HEK293 (cell line): ENCODE measurements around the gene CRABP2.
A peak's percentile ranks its signal among the peaks of the same experiment; 100 is the strongest.

Experiments used
- ATF2 ChIP-seq: fragments of 450-650 bp; formaldehyde crosslinking; IDR thresholded peaks from 2 replicates; pipeline ENCODE4 v1.5.1; 2016; ENCODE audit warnings: missing biosample characterization, missing genetic modification characterization, low read depth
- BCL6B ChIP-seq: fragments of 450-650 bp; formaldehyde crosslinking; IDR thresholded peaks from 2 replicates; pipeline ENCODE4 v1.5.1; 2017; ENCODE audit warnings: missing biosample characterization, missing genetic modification characterization
- GLI4 ChIP-seq: fragments of 450-650 bp; formaldehyde crosslinking; IDR thresholded peaks from 2 replicates; pipeline ENCODE4 v1.5.1; 2016; ENCODE audit warnings: missing biosample characterization, missing genetic modification characterization
- KLF10 ChIP-seq: fragments of 450-650 bp; IDR thresholded peaks from 2 replicates; pipeline ENCODE4 v1.5.1; 2018; ENCODE audit warnings: missing biosample characterization, mild to moderate bottlenecking, missing genetic modification characterization
- KLF7 ChIP-seq: fragments of 450-650 bp; formaldehyde crosslinking; IDR thresholded peaks from 2 replicates; pipeline ENCODE4 v1.5.1; 2016; ENCODE audit warnings: missing biosample characterization, missing genetic modification characterization, borderline replicate concordance
- OVOL3 ChIP-seq: fragments of 450-650 bp; formaldehyde crosslinking; IDR thresholded peaks from 2 replicates; pipeline ENCODE4 v1.5.1; 2016; ENCODE audit warnings: missing biosample characterization, missing genetic modification characterization
- PRDM1 ChIP-seq: fragments of 450-650 bp; formaldehyde crosslinking; IDR thresholded peaks from 2 replicates; pipeline ENCODE4; 2016; ENCODE audit warnings: missing biosample characterization, missing genetic modification characterization
- RBAK ChIP-seq: fragments of 450-650 bp; formaldehyde crosslinking; IDR thresholded peaks from 2 replicates; pipeline ENCODE4 v1.5.1; 2016; ENCODE audit warnings: missing biosample characterization, missing genetic modification characterization
- TRIM28 ChIP-seq: IDR thresholded peaks from 2 replicates; pipeline ENCODE4 v1.6.1; 2011; ENCODE audit warnings: low read length, control low read depth, borderline replicate concordance
- WT1 ChIP-seq: fragments of 450-650 bp; formaldehyde crosslinking; IDR thresholded peaks from 2 replicates; pipeline ENCODE4 v1.5.1; 2016; ENCODE audit warnings: missing biosample characterization, missing genetic modification characterization
- ZBTB21 ChIP-seq: fragments of 450-650 bp; formaldehyde crosslinking; IDR thresholded peaks from 2 replicates; pipeline ENCODE4 v1.5.1; 2017; ENCODE audit warnings: missing biosample characterization, missing genetic modification characterization
- ZBTB8A ChIP-seq: fragments of 450-650 bp; formaldehyde crosslinking; IDR thresholded peaks from 2 replicates; pipeline ENCODE4 v1.5.1; 2016; ENCODE audit warnings: missing biosample characterization, missing genetic modification characterization
- ZNF133 ChIP-seq: fragments of 450-650 bp; formaldehyde crosslinking; IDR thresholded peaks from 2 replicates; pipeline ENCODE4 v1.5.1; 2016; ENCODE audit warnings: missing biosample characterization, missing genetic modification characterization
- ZNF169 ChIP-seq: fragments of 450-650 bp; formaldehyde crosslinking; IDR thresholded peaks from 2 replicates; pipeline ENCODE4 v1.5.1; 2016; ENCODE audit warnings: missing biosample characterization, missing genetic modification characterization
- ZNF184 ChIP-seq: fragments of 450-650 bp; IDR thresholded peaks from 2 replicates; pipeline ENCODE4 v1.5.1; 2018; ENCODE audit warnings: missing biosample characterization, mild to moderate bottlenecking, missing genetic modification characterization
- ZNF24 ChIP-seq: fragments of 450-650 bp; formaldehyde crosslinking; IDR thresholded peaks from 2 replicates; pipeline ENCODE4 v1.5.1; 2016; ENCODE audit warnings: missing biosample characterization, missing genetic modification characterization
- ZNF302 ChIP-seq: fragments of 450-650 bp; formaldehyde crosslinking; IDR thresholded peaks from 2 replicates; pipeline ENCODE4 v1.5.1; 2016; ENCODE audit warnings: missing biosample characterization, missing genetic modification characterization, low read depth
- ZNF311 ChIP-seq: fragments of 450-650 bp; formaldehyde crosslinking; IDR thresholded peaks from 2 replicates; pipeline ENCODE4 v1.5.1; 2017; ENCODE audit warnings: missing biosample characterization, missing genetic modification characterization, borderline replicate concordance
- ZNF501 ChIP-seq: fragments of 450-650 bp; formaldehyde crosslinking; IDR thresholded peaks from 2 replicates; pipeline ENCODE4 v1.5.1; 2016; ENCODE audit warnings: missing biosample characterization, missing genetic modification characterization
- ZNF555 ChIP-seq: fragments of 450-650 bp; formaldehyde crosslinking; conservative IDR thresholded peaks from 2 replicates; pipeline ENCODE4 v1.5.1; 2017; ENCODE audit warnings: missing biosample characterization, mild to moderate bottlenecking, missing genetic modification characterization, inconsistent platforms
- ZNF560 ChIP-seq: fragments of 450-650 bp; formaldehyde crosslinking; IDR thresholded peaks from 2 replicates; pipeline ENCODE4 v1.5.1; 2017; ENCODE audit warnings: missing biosample characterization, missing genetic modification characterization, borderline replicate concordance
- ZNF639 ChIP-seq: fragments of 450-650 bp; formaldehyde crosslinking; IDR thresholded peaks from 2 replicates; pipeline ENCODE4 v1.5.1; 2016; ENCODE audit warnings: missing biosample characterization, missing genetic modification characterization
- ZNF677 ChIP-seq: fragments of 450-650 bp; IDR thresholded peaks from 2 replicates; pipeline ENCODE4 v1.5.0; 2018; ENCODE audit warnings: missing biosample characterization, mild to moderate bottlenecking, missing genetic modification characterization, moderate library complexity
- ZNF785 ChIP-seq: fragments of 450-650 bp; formaldehyde crosslinking; IDR thresholded peaks from 2 replicates; pipeline ENCODE4 v1.5.1; 2016; ENCODE audit warnings: missing biosample characterization, missing genetic modification characterization
- ZSCAN23 ChIP-seq: fragments of 450-650 bp; formaldehyde crosslinking; IDR thresholded peaks from 2 replicates; pipeline ENCODE4 v1.5.1; 2016; ENCODE audit warnings: missing biosample characterization, missing genetic modification characterization
- TF ChIP-seq, protein P1 (sequence below): fragments of 450-650 bp; formaldehyde crosslinking; IDR thresholded peaks from 2 replicates; pipeline ENCODE4 v1.5.1; 2016; ENCODE audit warnings: missing biosample characterization, missing genetic modification characterization
- TF ChIP-seq, protein P2 (sequence below): fragments of 450-650 bp; formaldehyde crosslinking; IDR thresholded peaks from 2 replicates; pipeline ENCODE4 v1.5.1; 2016; ENCODE audit warnings: missing biosample characterization, missing genetic modification characterization
- TF ChIP-seq, protein P3 (sequence below): IDR thresholded peaks from 2 replicates; pipeline ENCODE4 v1.6.1; 2011; ENCODE audit warnings: mild to moderate bottlenecking, low read depth, low read length, borderline replicate concordance
- TF ChIP-seq, protein P4 (sequence below): fragments of 450-650 bp; formaldehyde crosslinking; IDR thresholded peaks from 2 replicates; pipeline ENCODE4 v1.5.1; 2016; ENCODE audit warnings: missing biosample characterization, missing genetic modification characterization
- TF ChIP-seq, protein P5 (sequence below): sonication (generic); formaldehyde crosslinking; IDR thresholded peaks from 2 replicates; pipeline ENCODE4 v1.8.1; 2022; ENCODE audit warnings: mild to moderate bottlenecking, moderate library complexity, missing genetic modification reagents

The CRABP2 gene

DNA sequence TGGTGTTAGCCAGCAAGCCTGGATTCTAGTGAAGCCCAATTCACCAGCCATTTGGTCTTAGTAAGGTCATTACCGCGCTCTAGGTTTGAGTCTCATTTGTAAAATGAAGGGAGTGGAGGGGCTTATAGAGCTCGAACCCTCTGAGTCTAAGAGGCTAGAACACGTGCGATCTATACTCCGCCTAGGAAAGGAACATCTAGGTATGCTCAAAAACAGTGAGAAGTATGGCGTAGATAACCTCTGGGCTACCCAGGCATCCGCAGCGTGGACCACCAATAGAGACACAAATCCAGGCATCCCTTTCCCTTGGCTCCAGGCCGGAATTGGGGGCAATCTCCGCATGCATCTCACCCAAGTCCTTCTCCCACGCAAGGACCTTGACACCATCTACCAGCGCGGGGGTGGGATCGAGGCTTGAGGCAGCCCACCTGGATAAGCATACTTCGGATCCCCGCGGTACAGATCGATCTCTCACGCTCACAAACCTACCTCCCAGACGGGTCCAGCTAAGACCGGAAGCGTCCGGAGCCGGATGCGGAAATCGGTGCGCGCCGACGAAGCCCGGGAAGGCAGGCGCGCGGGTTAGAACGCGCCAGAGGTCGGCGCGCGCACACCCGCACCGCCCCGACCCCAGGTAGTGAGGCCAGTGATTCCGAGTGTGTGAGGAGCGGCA, 22.7 kb upstream of the CRABP2 start, which contains the start of gene METTL25B (continued):
- TF ChIP-seq ZNF639 (tag by site-specific recombination) (no peak; the same call in 1 of the 2 replicates), GLI4 (tag by site-specific recombination) (no peak), WT1 (tag by site-specific recombination) (no peak), ZNF133 (tag by site-specific recombination) (no peak), ZNF560 (tag by site-specific recombination) (no peak), ZNF677 (tag by site-specific recombination) (no peak), ZNF302 (tag by site-specific recombination) (no peak), ATF2 (tag by site-specific recombination) (no peak), KLF10 (tag by site-specific recombination) (no peak), ZNF785 (no peak), ZBTB8A (tag by site-specific recombination) (no peak), ZNF501 (tag by site-specific recombination) (0 out of 2 replicates have a peak, but pooled peaks have one; percentile 48), TRIM28 (no peak), OVOL3 (no peak), ZNF555 (tag by site-specific recombination) (no peak), ZBTB21 (tag by site-specific recombination) (no peak), RBAK (no peak), ZSCAN23 (no peak), PRDM1 (tag by site-specific recombination) (no peak), KLF7 (tag by site-specific recombination) (no peak), ZNF169 (tag by site-specific recombination) (no peak), ZNF24 (tag by site-specific recombination) (no peak), ZNF184 (tag by site-specific recombination) (no peak), BCL6B (tag by site-specific recombination) (no peak), ZNF311 (tag by site-specific recombination) (no peak)
- TF ChIP-seq, protein P1, sequence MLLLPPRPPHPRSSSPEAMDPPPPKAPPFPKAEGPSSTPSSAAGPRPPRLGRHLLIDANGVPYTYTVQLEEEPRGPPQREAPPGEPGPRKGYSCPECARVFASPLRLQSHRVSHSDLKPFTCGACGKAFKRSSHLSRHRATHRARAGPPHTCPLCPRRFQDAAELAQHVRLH (tag by site-specific recombination), result 0 out of 2 replicates have a peak, but pooled peaks have one; percentile 10
- TF ChIP-seq, protein P2, sequence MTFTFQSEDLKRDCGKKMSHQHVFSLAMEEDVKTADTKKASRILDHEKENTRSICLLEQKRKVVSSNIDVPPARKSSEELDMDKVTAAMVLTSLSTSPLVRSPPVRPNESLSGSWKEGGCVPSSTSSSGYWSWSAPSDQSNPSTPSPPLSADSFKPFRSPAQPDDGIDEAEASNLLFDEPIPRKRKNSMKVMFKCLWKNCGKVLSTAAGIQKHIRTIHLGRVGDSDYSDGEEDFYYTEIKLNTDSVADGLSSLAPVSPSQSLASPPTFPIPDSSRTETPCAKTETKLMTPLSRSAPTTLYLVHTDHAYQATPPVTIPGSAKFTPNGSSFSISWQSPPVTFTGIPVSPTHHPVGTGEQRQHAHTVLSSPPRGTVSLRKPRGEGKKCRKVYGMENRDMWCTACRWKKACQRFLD (tag by site-specific recombination), result no peak
- TF ChIP-seq, protein P3, sequence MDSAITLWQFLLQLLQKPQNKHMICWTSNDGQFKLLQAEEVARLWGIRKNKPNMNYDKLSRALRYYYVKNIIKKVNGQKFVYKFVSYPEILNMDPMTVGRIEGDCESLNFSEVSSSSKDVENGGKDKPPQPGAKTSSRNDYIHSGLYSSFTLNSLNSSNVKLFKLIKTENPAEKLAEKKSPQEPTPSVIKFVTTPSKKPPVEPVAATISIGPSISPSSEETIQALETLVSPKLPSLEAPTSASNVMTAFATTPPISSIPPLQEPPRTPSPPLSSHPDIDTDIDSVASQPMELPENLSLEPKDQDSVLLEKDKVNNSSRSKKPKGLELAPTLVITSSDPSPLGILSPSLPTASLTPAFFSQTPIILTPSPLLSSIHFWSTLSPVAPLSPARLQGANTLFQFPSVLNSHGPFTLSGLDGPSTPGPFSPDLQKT, result no peak
- TF ChIP-seq, protein P4, sequence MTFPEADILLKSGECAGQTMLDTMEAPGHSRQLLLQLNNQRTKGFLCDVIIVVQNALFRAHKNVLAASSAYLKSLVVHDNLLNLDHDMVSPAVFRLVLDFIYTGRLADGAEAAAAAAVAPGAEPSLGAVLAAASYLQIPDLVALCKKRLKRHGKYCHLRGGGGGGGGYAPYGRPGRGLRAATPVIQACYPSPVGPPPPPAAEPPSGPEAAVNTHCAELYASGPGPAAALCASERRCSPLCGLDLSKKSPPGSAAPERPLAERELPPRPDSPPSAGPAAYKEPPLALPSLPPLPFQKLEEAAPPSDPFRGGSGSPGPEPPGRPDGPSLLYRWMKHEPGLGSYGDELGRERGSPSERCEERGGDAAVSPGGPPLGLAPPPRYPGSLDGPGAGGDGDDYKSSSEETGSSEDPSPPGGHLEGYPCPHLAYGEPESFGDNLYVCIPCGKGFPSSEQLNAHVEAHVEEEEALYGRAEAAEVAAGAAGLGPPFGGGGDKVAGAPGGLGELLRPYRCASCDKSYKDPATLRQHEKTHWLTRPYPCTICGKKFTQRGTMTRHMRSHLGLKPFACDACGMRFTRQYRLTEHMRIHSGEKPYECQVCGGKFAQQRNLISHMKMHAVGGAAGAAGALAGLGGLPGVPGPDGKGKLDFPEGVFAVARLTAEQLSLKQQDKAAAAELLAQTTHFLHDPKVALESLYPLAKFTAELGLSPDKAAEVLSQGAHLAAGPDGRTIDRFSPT (tag by site-specific recombination), result no peak
- TF ChIP-seq, protein P5, sequence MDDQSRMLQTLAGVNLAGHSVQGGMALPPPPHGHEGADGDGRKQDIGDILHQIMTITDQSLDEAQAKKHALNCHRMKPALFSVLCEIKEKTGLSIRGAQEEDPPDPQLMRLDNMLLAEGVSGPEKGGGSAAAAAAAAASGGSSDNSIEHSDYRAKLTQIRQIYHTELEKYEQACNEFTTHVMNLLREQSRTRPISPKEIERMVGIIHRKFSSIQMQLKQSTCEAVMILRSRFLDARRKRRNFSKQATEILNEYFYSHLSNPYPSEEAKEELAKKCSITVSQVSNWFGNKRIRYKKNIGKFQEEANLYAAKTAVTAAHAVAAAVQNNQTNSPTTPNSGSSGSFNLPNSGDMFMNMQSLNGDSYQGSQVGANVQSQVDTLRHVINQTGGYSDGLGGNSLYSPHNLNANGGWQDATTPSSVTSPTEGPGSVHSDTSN (CRISPR knock-in tag), result no peak
